Heart right ventricle (tissue), 16 donors: Measurements from ENCODE around the gene ZFYVE9. TPM values are rescaled to one million over a fixed set of nuclear protein-coding genes. Genes with fewer than 3 reads are reported as not detected.

Experiments
- ATAC-seq, 8 donors: fragments of 200-7000 bp; cut with Tn5 transposase; one replicate each; pipeline ENCODE4 v1.9.1; 2020; ENCODE audit warnings: mild to moderate bottlenecking in 8 of 8, moderate library complexity in 8 of 8, moderate number of reproducible peaks in 1 of 8
- DNase-seq, 2 donors: peaks; one replicate each; pipeline ENCODE4 v3.0.0-alpha.2; 2020
- H3K27ac ChIP-seq, 10 donors: fragments of 200-600 bp; sonication (generic) in 2 of 10; one replicate each; pipeline versions ENCODE4 v1.5.0 to v1.8.0; 2020 to 2022; ENCODE audit warnings: mild to moderate bottlenecking in 3 of 10
- H3K27me3 ChIP-seq, 7 donors: fragments of 200-600 bp; one replicate each; pipeline ENCODE4 v1.8.0; 2021 to 2022; ENCODE audit warnings: mild to moderate bottlenecking in 2 of 7
- H3K36me3 ChIP-seq, 9 donors: fragments of 200-600 bp; sonication (generic) in 1 of 9; one replicate each; pipeline versions ENCODE4 v1.5.0 to v1.8.0; 2020 to 2022; ENCODE audit warnings: mild to moderate bottlenecking in 2 of 9
- H3K4me1 ChIP-seq, 9 donors: fragments of 200-600 bp; sonication (generic) in 1 of 9; one replicate each; pipeline versions ENCODE4 v1.5.0 to v1.8.0; 2020 to 2022; ENCODE audit warnings: mild to moderate bottlenecking in 4 of 9
- H3K4me3 ChIP-seq, 10 donors: fragments of 200-600 bp; sonication (generic) in 2 of 10; one replicate each; pipeline versions ENCODE4 v1.5.0 to v1.8.0; 2020 to 2022; ENCODE audit warnings: mild to moderate bottlenecking in 7 of 10, moderate library complexity in 2 of 10
- H3K9me3 ChIP-seq, 11 donors: fragments of 200-600 bp in 10 of 11; sonication (generic) in 2 of 11; one replicate each; pipeline versions ENCODE4 v1.5.0 to v1.8.0; 2013 to 2022; ENCODE audit warnings: mild to moderate bottlenecking in 2 of 11, control low read depth in 1 of 11, moderate library complexity in 1 of 11
- WGBS, 2 donors: extraction: QIAGEN DNeasy Blood & Tissue Kit; methylation state at CpG; one replicate each; pipeline ENCODE4 v1.1.7; 2013; ENCODE audit warnings: inconsistent platforms in 1 of 2; 5-methylcytosine and 5-hydroxymethylcytosine counted together
- intact Hi-C, 10 donors: fragments of 100-400 bp; cut with DNase I; formaldehyde crosslinking; loops; one replicate each; pipeline versions ENCODE4 v1.11.1 to v1.14.2; 2022
- polyA plus RNA-seq, 2 donors: library from polyadenylated mRNA; stranded (reverse); fragments of 200-250 nt; gene quantifications; one replicate each; pipeline ENCODE4 v1.2.3, GENCODE V29; 2013
- total RNA-seq, 10 donors: library from RNA; stranded (reverse); fragmentation: NEBNext Ultra II Directional in 3 of 10; extraction: Animal tissue kit (Norgen Biotek cat#: 25700) in 3 of 10; gene quantifications; one replicate each; pipeline versions ENCODE4 v1.2.1 to v1.2.4, GENCODE V29; 2021 to 2023
- TF ChIP-seq, protein P1 (sequence below), 9 donors: fragments of 200-600 bp; sonication (generic) in 2 of 9; IDR thresholded peaks; one replicate each; pipeline versions ENCODE4 v1.5.0 to v1.8.0; 2021 to 2022; ENCODE audit warnings: antibody characterized with exemption in 9 of 9, mild to moderate bottlenecking in 5 of 9, moderate library complexity in 1 of 9
- donor health status: Arrhythmogenic right ventricular cardiomyopathy.
- donor health status: ischemic (EF 13 %, LVEDD 7.1; RV severe dilation, severe dysfunction).
- donor health status: healthy with polysubstance abuse.
- donor health status: DM: no; HTN: yes; CAD: no.
- donor health status: DM: no; HTN: no; CAD: no.
- donor health status: ischemic (EF 25% LVEDD 6.9; RV normal size, moderate dysfunction).
- donor health status: ischemic (EF 25% LVEDD 5.7; RV mildly dilated, moderate dysfunction).
- donor health status: healthy.
- donor health status: DM: yes; HTN: yes; CAD: no.
- donor health status: Ischemic cardiomyopathy.
- donor health status: ischemic (EF 35%, LVEDD 5.7; RV mildly dilated, moderate dysfunction).
- donor health status: nonischemic (EF 11% LVEDD 7.7; RV severe dilation, severe dysfunction).
- donor health status: DM: yes; HTN: yes; CAD: no.
- donor health status: PGD.
- donor health status: ischemic (EF 29% LVEDD 5.4; RV normal size, mild dysfunction).
- donor health status: nonischemic (EF 23%, LVEDD 6.1; RV moderate dilation, normal function).

Gene ZFYVE9
- total and polyA plus RNA-seq, 12 donors: 2.6 to 22.2 (median 15.6) TPM

DNA sequence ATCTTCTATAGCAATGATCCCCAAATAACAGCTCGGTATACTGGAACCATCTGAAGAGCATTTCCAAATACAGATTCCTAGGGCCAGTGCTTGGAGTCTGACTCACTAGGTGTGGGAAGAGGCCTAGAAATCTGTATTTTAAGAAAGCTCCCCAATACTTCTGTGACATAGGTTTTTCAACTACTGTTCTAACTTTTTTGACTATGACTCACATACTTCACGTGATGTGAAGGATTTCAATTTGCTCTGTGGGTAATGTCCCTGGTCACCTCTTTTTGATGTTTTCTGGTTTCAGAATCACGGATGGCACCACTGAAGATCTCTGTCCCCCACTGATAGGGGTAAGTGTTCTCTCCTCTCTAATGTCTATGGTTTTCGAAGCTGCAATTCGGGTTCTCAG is 251.3 kb downstream of the ZFYVE9 start:
- no peak for ATAC-seq
- Histone ChIP-seq H3K36me3 (peaks cover 0 to 52% (median 0%) of the 10 kb centered on the region in 9 donors), H3K27me3 (no peaks in the 10 kb centered on the region), H3K27ac (no peak overlapping the region), H3K4me3 (no peak overlapping the region), H3K9me3 (no peaks in the 10 kb centered on the region), H3K4me1 (no peaks in the 10 kb centered on the region)
- intact Hi-C loops: no loop called here
- TF ChIP-seq, protein P1, sequence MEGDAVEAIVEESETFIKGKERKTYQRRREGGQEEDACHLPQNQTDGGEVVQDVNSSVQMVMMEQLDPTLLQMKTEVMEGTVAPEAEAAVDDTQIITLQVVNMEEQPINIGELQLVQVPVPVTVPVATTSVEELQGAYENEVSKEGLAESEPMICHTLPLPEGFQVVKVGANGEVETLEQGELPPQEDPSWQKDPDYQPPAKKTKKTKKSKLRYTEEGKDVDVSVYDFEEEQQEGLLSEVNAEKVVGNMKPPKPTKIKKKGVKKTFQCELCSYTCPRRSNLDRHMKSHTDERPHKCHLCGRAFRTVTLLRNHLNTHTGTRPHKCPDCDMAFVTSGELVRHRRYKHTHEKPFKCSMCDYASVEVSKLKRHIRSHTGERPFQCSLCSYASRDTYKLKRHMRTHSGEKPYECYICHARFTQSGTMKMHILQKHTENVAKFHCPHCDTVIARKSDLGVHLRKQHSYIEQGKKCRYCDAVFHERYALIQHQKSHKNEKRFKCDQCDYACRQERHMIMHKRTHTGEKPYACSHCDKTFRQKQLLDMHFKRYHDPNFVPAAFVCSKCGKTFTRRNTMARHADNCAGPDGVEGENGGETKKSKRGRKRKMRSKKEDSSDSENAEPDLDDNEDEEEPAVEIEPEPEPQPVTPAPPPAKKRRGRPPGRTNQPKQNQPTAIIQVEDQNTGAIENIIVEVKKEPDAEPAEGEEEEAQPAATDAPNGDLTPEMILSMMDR (IDR thresholded peaks at IDR 0.05): no peak
- 96 to 98% methylated on average over 5 of the region's 5 CpGs for WGBS, 2 donors
- no peak for DNase-seq

Other genes with a start within 250 kb of the ZFYVE9 start
- under 1 TPM in 1 of 10 donors, not detected in 9; 0.02 TPM for gene RAB3B, start 151.4 kb upstream of the ZFYVE9 start, total RNA-seq
- gene RAB3B, start 151.4 kb upstream of the ZFYVE9 start, polyA plus RNA-seq: under 1 TPM in 1 of 2 donors, not detected in 1; 0.01 TPM
- gene KTI12, start 108.3 kb upstream of the ZFYVE9 start, total RNA-seq: 1 to 10 TPM; 1.9 to 4.2 (median 3.5) TPM
- 1 to 10 TPM; 2.6 to 7.5 TPM for gene KTI12, start 108.3 kb upstream of the ZFYVE9 start, polyA plus RNA-seq
- gene TXNDC12, start 86.9 kb upstream of the ZFYVE9 start, total RNA-seq: 10 to 100 TPM; 18.9 to 34.9 (median 27.3) TPM
- gene TXNDC12, start 86.9 kb upstream of the ZFYVE9 start, polyA plus RNA-seq: 10 to 100 TPM; 15.6 to 28.5 TPM
- 10 to 100 TPM; 27.7 to 37.1 (median 30.2) TPM for gene BTF3L4, start 85.8 kb upstream of the ZFYVE9 start, total RNA-seq
- 10 to 100 TPM; 24.9 to 36.3 TPM for gene BTF3L4, start 85.8 kb upstream of the ZFYVE9 start, polyA plus RNA-seq
- 10 to 100 TPM; 14.4 to 19.9 (median 17.2) TPM for gene CC2D1B, start 224.1 kb downstream of the ZFYVE9 start, total RNA-seq
- gene CC2D1B, start 224.1 kb downstream of the ZFYVE9 start, polyA plus RNA-seq: 10 to 100 TPM; 16.7 to 19.1 TPM